ENCODE results near the gene OR2T33. TPM values are rescaled to one million over a fixed set of nuclear protein-coding genes. Genes with fewer than 3 reads are reported as not detected.
"Not testable (repeated sequence)": the region's sequence is repeated elsewhere in the genome, so short reads cannot be mapped to it uniquely, and the experiment has no call there.

Gene OR2T33
- total RNA-seq = not detected

DNA sequence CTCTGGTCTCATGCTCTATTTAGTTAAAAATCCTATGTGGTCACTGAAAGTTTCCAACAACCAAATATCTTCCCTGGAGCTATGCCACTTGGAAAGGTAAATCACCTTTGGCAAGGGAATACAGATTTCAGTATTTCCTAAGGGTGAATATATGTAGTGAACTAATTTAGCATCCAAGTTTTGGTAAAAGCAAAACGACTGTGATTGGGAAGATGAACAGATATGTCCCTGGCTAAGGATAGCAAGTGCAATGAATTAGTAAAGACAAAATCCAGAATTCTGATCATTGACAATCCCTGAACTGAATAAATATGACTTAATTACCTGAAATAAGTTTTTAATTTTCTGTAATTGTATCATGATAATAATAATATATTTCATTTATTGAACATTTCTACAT is at the start of gene OR2T33:
OR2T33 (minus strand) TSS at position 101 of the 400 bp plus-strand sequence. CDS start 4,162 bp downstream, outside the sequence.
- DNase-seq = no peak

DNA sequence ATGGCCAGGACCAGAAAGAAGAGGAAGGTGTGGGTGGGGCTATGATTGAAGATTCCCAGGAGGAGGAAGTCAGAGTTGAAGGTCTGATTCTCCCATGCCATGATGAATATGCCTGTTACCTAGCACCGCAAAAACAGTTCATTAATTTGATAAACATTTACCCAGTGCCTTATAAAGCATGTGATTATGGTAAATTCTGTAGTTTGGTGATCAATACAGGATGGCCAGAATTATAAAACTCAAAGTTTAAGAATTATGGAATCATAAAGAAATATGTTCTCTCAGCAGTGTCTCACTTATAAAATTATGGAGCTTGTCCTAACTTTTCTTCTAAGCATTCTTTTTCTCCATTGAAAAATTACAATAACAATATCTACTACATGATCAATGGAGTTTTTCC is 46.7 kb upstream of the OR2T33 start, which contains the start of gene OR2M7:
OR2M7 (minus strand) TSS at position 101 of the 400 bp plus-strand sequence; CDS start at position 101, 0 bp downstream.
- no peak for DNase-seq

DNA sequence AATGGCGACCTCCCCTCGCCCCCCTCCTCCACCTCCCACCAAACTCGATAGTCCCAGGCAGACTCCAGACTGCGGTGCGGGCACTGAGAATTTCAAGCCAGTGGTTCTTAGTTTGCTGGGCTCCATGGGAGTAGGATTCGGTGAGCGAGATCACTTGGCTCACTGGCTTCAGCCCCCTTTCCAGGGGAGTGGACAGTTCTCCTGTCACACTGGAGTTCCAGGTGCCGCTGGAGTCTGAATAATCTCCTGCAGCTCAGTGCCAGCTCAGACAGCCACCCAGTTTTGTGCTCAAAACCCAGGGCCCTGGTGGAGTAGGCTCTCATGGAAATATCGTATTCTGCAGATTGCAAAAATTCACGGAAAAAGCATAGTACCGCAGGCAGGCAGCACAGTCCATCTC is 39.0 kb upstream of the OR2T33 start:
- no peak for DNase-seq

- not testable (repeated sequence) for DNase-seq
These were observed 29.0 kb upstream of the OR2T33 start for GRCh38 chr1:248306740-248307139.

- DNase-seq = no peak
These were observed 28.3 kb upstream of the OR2T33 start for GRCh38 chr1:248306103-248306502.

GRCh38 chr1:248305672-248306071 is 27.9 kb upstream of the OR2T33 start:
- not testable (repeated sequence) for DNase-seq

DNA sequence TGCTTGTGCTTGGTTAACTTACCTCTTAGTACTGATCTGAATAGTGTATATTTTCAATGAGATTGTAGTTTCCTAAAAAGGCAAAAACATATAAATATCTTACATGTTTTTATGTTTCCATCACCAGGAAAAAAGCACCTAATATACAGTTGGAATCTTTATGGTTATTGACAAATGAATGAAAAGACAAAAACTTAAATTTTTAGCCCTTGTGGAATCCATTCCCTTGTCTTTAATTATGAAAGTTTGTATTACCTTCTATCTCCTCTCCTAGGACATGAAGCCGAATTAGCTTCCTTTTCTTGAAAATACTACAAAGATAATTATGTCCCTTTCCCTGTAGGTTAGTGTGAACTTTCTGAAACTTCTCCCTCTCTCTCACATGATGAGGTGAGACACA is 25.5 kb upstream of the OR2T33 start, which contains the start of gene OR2T12:
OR2T12 (minus strand) TSS at position 101 of the 400 bp plus-strand sequence. CDS start 7,846 bp downstream, outside the sequence.
- DNase-seq = no peak

- no peak for DNase-seq
These were observed 10.6 kb upstream of the OR2T33 start for GRCh38 chr1:248288391-248288790.

GRCh38 chr1:248273225-248273624 is 4.6 kb downstream of the OR2T33 start:
- not testable (repeated sequence) for DNase-seq

DNA sequence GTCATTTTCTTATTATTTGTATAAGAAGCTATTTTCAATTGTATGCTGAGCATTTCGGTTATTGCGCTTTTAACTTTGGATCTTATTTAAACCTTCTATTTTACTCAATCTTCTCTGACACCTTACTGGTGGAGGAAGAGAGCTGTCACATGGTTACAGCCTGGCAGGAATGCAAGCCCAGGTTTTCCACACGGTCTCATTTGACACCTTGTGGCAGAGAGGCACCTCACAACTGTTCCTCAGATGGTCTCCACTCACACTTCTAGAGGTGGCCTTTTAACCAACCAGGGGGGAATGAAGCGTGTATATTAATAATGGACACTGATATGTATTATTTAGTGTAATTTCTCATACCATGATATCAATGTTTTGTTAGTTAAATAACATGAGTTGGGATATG is 9.6 kb downstream of the OR2T33 start:
- no peak for DNase-seq

GRCh38 chr1:248259309-248259708 is 18.5 kb downstream of the OR2T33 start:
- DNase-seq = not testable (repeated sequence)

- no peak for DNase-seq
These were observed 34.6 kb downstream of the OR2T33 start for GRCh38 chr1:248243204-248243603.

DNA sequence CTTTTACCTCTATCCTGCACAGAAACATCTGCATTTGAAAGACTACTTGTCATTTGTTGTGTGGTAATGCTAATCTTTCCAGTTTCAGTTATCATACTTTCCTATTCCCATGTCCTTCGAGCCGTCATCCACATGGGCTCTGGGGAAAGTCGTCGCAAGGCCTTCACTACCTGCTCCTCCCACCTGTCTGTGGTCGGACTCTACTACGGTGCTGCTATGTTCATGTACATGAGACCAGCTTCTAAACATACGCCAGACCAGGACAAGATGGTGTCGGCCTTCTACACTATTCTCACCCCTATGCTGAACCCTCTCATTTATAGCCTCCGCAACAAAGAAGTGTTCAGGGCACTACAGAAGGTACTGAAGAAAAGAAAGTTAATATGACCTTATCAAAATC is 38.3 kb downstream of the OR2T33 start:
- no peak for DNase-seq

DNA sequence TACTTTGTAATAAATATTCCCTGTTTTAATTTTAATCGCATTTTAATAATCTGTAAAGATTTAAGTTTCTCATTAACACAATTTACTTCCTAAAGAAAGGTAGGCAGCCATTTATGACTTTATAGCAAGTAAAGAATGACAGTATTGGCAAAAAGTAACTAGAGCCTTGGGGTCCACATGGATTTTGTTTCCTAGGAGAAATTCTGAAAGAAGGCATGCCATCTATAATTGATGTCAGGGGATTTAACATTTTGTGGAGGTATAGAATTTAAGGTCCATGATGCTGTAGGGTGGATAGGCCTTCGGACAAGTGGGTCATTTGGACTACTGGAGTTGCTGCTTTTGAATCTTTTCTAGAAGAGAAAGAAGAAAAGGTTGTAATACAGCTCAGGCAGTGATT is 46.7 kb downstream of the OR2T33 start, which contains the start of gene OR2M4:
OR2M4 (plus strand) TSS at position 301 of the 400 bp plus-strand sequence. CDS start 7,512 bp downstream, outside the sequence.
- DNase-seq = no peak

DNA sequence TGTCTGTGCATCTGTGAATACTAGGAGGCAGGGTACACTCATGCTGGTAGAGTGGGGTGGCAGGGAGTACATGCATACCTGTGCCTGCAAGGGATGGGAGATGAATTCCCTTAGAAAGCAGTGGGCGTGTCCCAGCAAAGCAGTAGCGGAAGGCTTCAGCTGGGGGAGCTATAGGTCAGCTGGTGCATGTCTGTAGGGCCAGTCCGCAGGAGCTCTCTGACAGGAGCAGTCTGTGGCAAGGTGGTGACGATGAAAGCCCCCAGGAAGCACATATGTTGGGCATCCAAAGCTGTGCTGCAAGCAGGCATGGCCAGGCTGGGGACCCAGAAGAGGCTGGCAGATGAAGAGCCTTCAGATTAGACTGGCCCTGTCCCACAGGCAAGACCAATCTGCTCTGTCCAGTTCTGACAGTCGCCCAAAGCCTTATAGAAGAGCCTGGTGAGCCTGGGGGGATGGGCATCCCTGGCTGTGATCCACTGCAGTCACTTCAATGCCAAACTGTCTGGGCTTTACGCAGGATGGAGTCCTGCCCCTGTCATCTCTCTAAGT is 48.3 kb downstream of the OR2T33 start:
- DNase-seq = no peak

DNA sequence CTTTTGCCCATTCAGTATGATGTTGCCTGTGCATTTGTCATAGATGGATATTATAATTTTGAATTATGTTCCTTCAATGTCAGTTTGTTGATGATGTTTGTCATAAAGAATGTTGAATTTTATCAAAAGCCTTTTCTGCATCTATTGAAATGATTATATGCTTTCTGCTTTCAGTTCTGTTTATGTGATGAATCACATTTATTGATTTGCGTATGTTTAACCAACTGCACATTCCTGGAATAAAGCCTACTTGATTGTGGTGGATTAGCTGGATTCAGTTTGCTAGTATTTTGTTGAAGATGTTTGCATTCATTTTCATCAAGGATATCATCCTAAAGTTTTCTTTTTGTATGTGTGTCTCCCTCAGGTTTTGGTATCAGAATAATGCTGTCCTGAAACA is 52.2 kb downstream of the OR2T33 start:
- no peak for DNase-seq

Other genes starting within 250 kb of the OR2T33 start
- gene OR2L2, start 247.9 kb downstream of the OR2T33 start, total RNA-seq = not detected
- not detected for gene OR2L3, start 231.1 kb downstream of the OR2T33 start, total RNA-seq
- gene OR2L13, start 182.8 kb downstream of the OR2T33 start, total RNA-seq = not detected
- not detected for gene OR2M5, start 132.8 kb downstream of the OR2T33 start, total RNA-seq
- gene OR2M2, start 103.2 kb downstream of the OR2T33 start, total RNA-seq = not detected
- gene OR2M3, start 80.7 kb downstream of the OR2T33 start, total RNA-seq = not detected
- not detected for gene OR2M4, start 46.6 kb downstream of the OR2T33 start, total RNA-seq
- gene OR2T12, start 25.4 kb upstream of the OR2T33 start, total RNA-seq = not detected
- not detected for gene OR2M7, start 46.6 kb upstream of the OR2T33 start, total RNA-seq
- gene OR14C36, start 70.8 kb upstream of the OR2T33 start, total RNA-seq = not detected
- not detected for gene OR2T4, start 83.7 kb upstream of the OR2T33 start, total RNA-seq
- not detected for gene OR2T6, start 97.8 kb upstream of the OR2T33 start, total RNA-seq
- gene OR2T1, start 125.1 kb upstream of the OR2T33 start, total RNA-seq = not detected
- gene OR2T2, start 167.7 kb upstream of the OR2T33 start, total RNA-seq = not detected
- not detected for gene OR2T3, start 195.4 kb upstream of the OR2T33 start, total RNA-seq
- gene OR2T5, start 210.6 kb upstream of the OR2T33 start, total RNA-seq = not detected
- not detected for gene OR2G6, start 230.1 kb upstream of the OR2T33 start, total RNA-seq